IMR-90 (cell line): ENCODE data around the gene CDK14. TPM values are rescaled to one million over a fixed set of nuclear protein-coding genes. Genes with fewer than 3 reads are reported as not detected.

Source experiments
- ATAC-seq: fragments of 200-7000 bp; cut with Tn5 transposase; 2 replicates; pipeline ENCODE4 v1.9.1; 2020; ENCODE audit warnings: low read depth, mild to moderate bottlenecking, moderate library complexity
- BruUV-seq: library from RNA; stranded (reverse); fragments of 400-500 nt; replicated peaks from 2 replicates; lab custom pipeline; 2021; lab: Mats Ljungman, UMichigan
- CTCF ChIA-PET: fragments of 300-600 bp; formaldehyde crosslinking; extraction: SDS; loops from one replicate; lab custom pipeline; 2021; ENCODE audit warnings: antibody characterized with exemption; lab: Yijun Ruan, JAX
- POLR2A ChIA-PET: fragments of 300-600 bp; sonication (Branson Sonifier 250); formaldehyde crosslinking; loops from one replicate; lab custom pipeline; 2022; ENCODE audit warnings: antibody characterized with exemption; ENCODE audit not compliant: unreplicated experiment; lab: Charles Lee
- DNase-seq: peaks from one replicate; pipeline ENCODE4 v3.0.0; 2013
- H2AFZ ChIP-seq: replicated peaks from 2 replicates; pipeline ENCODE3; 2013; ENCODE audit warnings: low read length, mild to moderate bottlenecking; ENCODE audit not compliant: poor library complexity
- H2AK5ac ChIP-seq: 2 replicates; pipeline ENCODE4 v1.6.1; 2013; ENCODE audit warnings: low read depth, low read length, inconsistent platforms
- H2AK9ac ChIP-seq: replicated peaks from 2 replicates; pipeline ENCODE3; 2013; ENCODE audit warnings: mild to moderate bottlenecking, low read depth, low read length, moderate library complexity; ENCODE audit not compliant: poor library complexity
- H2BK120ac ChIP-seq: 2 replicates; pipeline ENCODE4 v1.6.1; 2013; ENCODE audit warnings: low read depth, low read length, inconsistent platforms
- H2BK15ac ChIP-seq: 3 replicates; pipeline ENCODE4 v1.6.1; 2013; ENCODE audit warnings: low read depth, low read length, inconsistent platforms
- H2BK20ac ChIP-seq: 2 replicates; pipeline ENCODE4 v1.6.1; 2013; ENCODE audit warnings: low read depth, mild to moderate bottlenecking, inconsistent platforms, low read length, moderate library complexity
- H2BK5ac ChIP-seq: 2 replicates; pipeline ENCODE4 v1.6.1; 2013; ENCODE audit warnings: mild to moderate bottlenecking, low read depth, low read length, inconsistent platforms; ENCODE audit not compliant: poor library complexity, severe bottlenecking
- H3K14ac ChIP-seq: replicated peaks from 2 replicates; pipeline ENCODE4 v1.6.1; 2013; ENCODE audit warnings: low read depth, low read length, inconsistent platforms
- H3K18ac ChIP-seq: 2 replicates; pipeline ENCODE4 v1.6.1; 2013; ENCODE audit warnings: low read depth, low read length, control low read depth
- H3K23ac ChIP-seq: 2 replicates; pipeline ENCODE4 v1.6.1; 2013; ENCODE audit warnings: low read depth, low read length, inconsistent platforms
- H3K27ac ChIP-seq: 2 replicates; pipeline ENCODE4 v1.5.1; 2013; ENCODE audit warnings: mild to moderate bottlenecking, control low read depth, low read length; ENCODE audit not compliant: insufficient read depth
- H3K27me3 ChIP-seq: 2 replicates; pipeline ENCODE4 v1.6.1; 2013; ENCODE audit warnings: low read length; ENCODE audit not compliant: control insufficient read depth, insufficient read depth
- H3K36me3 ChIP-seq: 2 replicates; pipeline ENCODE4 v1.6.1; 2013; ENCODE audit warnings: low read length, mixed read lengths; ENCODE audit not compliant: control insufficient read depth, insufficient read depth
- H3K4ac ChIP-seq: 2 replicates; pipeline ENCODE4 v1.6.1; 2013; ENCODE audit warnings: low read depth, low read length, inconsistent platforms
- H3K4me1 ChIP-seq: 2 replicates; pipeline ENCODE4 v1.6.1; 2013; ENCODE audit warnings: low read length, mixed read lengths; ENCODE audit not compliant: control insufficient read depth, insufficient read depth
- H3K4me2 ChIP-seq: 2 replicates; pipeline ENCODE4 v1.6.1; 2013; ENCODE audit warnings: low read depth, mild to moderate bottlenecking, control low read depth, low read length, moderate library complexity
- H3K4me3 ChIP-seq: 2 replicates; pipeline ENCODE4 v1.5.1; 2013; ENCODE audit warnings: low read depth, mild to moderate bottlenecking, control low read depth, low read length, moderate library complexity; ENCODE audit not compliant: insufficient read depth
- H3K56ac ChIP-seq: 2 replicates; pipeline ENCODE4 v1.6.1; 2013; ENCODE audit warnings: low read length, inconsistent platforms; ENCODE audit not compliant: insufficient read depth; ENCODE audit errors: extremely low read depth
- H3K79me1 ChIP-seq, 2 experiments: 2 replicates each; pipeline ENCODE4 v1.6.1; 2013; ENCODE audit warnings: low read length in 2 of 2, inconsistent platforms in 1 of 2, low read depth in 1 of 2
- H3K9ac ChIP-seq: 2 replicates; pipeline ENCODE4 v1.6.1; 2013; ENCODE audit warnings: low read depth, low read length, control low read depth
- H3K9me1 ChIP-seq: 2 replicates; pipeline ENCODE4 v1.6.1; 2013; ENCODE audit warnings: low read length, inconsistent platforms; ENCODE audit not compliant: insufficient read depth
- H3K9me3 ChIP-seq: 2 replicates; pipeline ENCODE4 v1.6.1; 2013; ENCODE audit warnings: low read length; ENCODE audit not compliant: control insufficient read depth, insufficient read depth
- H4K20me1 ChIP-seq: 2 replicates; pipeline ENCODE4 v1.6.1; 2013; ENCODE audit warnings: low read length, inconsistent platforms; ENCODE audit not compliant: insufficient read depth
- H4K5ac ChIP-seq: 2 replicates; pipeline ENCODE4 v1.6.1; 2013; ENCODE audit warnings: mild to moderate bottlenecking, low read depth, low read length, control low read depth
- H4K8ac ChIP-seq, 2 experiments: 2 replicates each; pipeline ENCODE4 v1.6.1; 2013; ENCODE audit warnings: low read depth in 2 of 2, low read length in 2 of 2, control low read depth in 1 of 2, inconsistent platforms in 1 of 2
- H4K91ac ChIP-seq: 2 replicates; pipeline ENCODE4 v1.6.1; 2013; ENCODE audit warnings: low read depth, low read length, inconsistent platforms; ENCODE audit not compliant: insufficient read depth
- BHLHE40 ChIP-seq: fragments of 150-350 bp; IDR thresholded peaks from 2 replicates; pipeline ENCODE4 v1.6.1; 2016; ENCODE audit warnings: mild to moderate bottlenecking, low read depth, low read length
- CEBPB ChIP-seq: IDR thresholded peaks from 2 replicates; pipeline ENCODE4 v1.6.1; 2012; ENCODE audit warnings: low read depth, low read length, improper control_type of control experiment
- CHD1 ChIP-seq: IDR thresholded peaks from 2 replicates; pipeline ENCODE4 v1.6.1; 2012; ENCODE audit warnings: low read depth, low read length, improper control_type of control experiment
- MAZ ChIP-seq: IDR thresholded peaks from 2 replicates; pipeline ENCODE4 v1.6.1; 2012; ENCODE audit warnings: low read depth, mild to moderate bottlenecking, low read length, improper control_type of control experiment, moderate library complexity, borderline replicate concordance
- RAD21 ChIP-seq: IDR thresholded peaks from 2 replicates; pipeline ENCODE4 v1.6.1; 2012; ENCODE audit warnings: low read length, improper control_type of control experiment
- RCOR1 ChIP-seq: IDR thresholded peaks from 2 replicates; pipeline ENCODE4 v1.6.1; 2012; ENCODE audit warnings: mild to moderate bottlenecking, low read length, improper control_type of control experiment; ENCODE audit not compliant: insufficient replicate concordance
- RFX5 ChIP-seq: IDR thresholded peaks from 2 replicates; pipeline ENCODE4 v1.8.0; 2012; ENCODE audit warnings: low read depth, mild to moderate bottlenecking, low read length, moderate library complexity
- WGBS, 2 experiments: methylation state at CpG; one replicate each; pipeline versions ENCODE4 v1.1.5 to v1.1.7; 2013; ENCODE audit warnings: missing lambda C conversion rate in 2 of 2; ENCODE audit not compliant: insufficient read length in 1 of 2; ENCODE audit errors: extremely low coverage in 2 of 2; 5-methylcytosine and 5-hydroxymethylcytosine counted together
- dilution Hi-C: fragments of 300-500 bp; cut with HindIII; formaldehyde crosslinking; loops from one replicate; pipeline ENCODE4 v1.14.3; 2018; ENCODE audit warnings: low sequenced_read_pairs; ENCODE audit not compliant: unreplicated experiment
- in situ Hi-C: fragments of 300-500 bp; cut with MboI; formaldehyde crosslinking; loops from 3 replicates; pipeline ENCODE4 v1.14.3; 2019; ENCODE audit warnings: low sequenced_read_pairs, inconsistent platforms, mixed read lengths
- intact Hi-C: fragments of 100-400 bp; cut with micrococcal nuclease; formaldehyde crosslinking; loops from 2 replicates; pipeline ENCODE4 v1.10.0; 2022
- polyA plus RNA-seq, 3 experiments: library from polyadenylated mRNA; depleted of rRNA; stranded (reverse); fragments of >200 nt; gene quantifications; 2 replicates each; pipeline ENCODE4 v1.2.3, GENCODE V29; 2012; ENCODE audit warnings: low replicate concordance in 1 of 3
- total RNA-seq: library from RNA; depleted of rRNA; stranded (reverse); fragments of >200 nt; gene quantifications from 2 replicates; pipeline ENCODE4 v1.2.3, GENCODE V29; 2012
- TF ChIP-seq, protein P1 (sequence below): fragments of 150-350 bp; IDR thresholded peaks from 2 replicates; pipeline ENCODE4 v1.6.1; 2017; ENCODE audit warnings: mild to moderate bottlenecking, antibody characterized with exemption, low read length, low read depth

The CDK14 gene
- total and polyA plus RNA-seq, 2 of the 4 experiments (the other 2 are of a cell fraction) = 10.1 to 29.6 TPM

- Histone ChIP-seq H3K14ac (0 out of 2 replicates have a peak overlapping the region, but pooled peaks have one; percentile 16), H2AFZ (no peak overlapping the region), H4K20me1 (no peaks in the 10 kb centered on the region), H3K79me1 (no peaks in the 10 kb centered on the region), H3K27ac (peak overlapping the region; percentile 86; the same call in 1 of the 2 replicates), H3K4me2 (peak overlapping the region; percentile 66), H3K4ac (peak overlapping the region; percentile 55; the same call in 1 of the 2 replicates), H2BK5ac (peak overlapping the region; percentile 25), H3K4me3 (no peak overlapping the region), H3K36me3 (no peaks in the 10 kb centered on the region), H3K9me1 (peaks cover 12% of the 10 kb centered on the region), H3K9me3 (no peaks in the 10 kb centered on the region), H2BK120ac (peak overlapping the region; percentile 58; the same call in 1 of the 2 replicates), H3K56ac (no peak overlapping the region), H3K23ac (peak overlapping the region; percentile 39; the same call in 1 of the 2 replicates), H4K5ac (peak overlapping the region; percentile 85), H2BK20ac (peak overlapping the region; percentile 48; the same call in 1 of the 2 replicates), H2AK5ac (peak overlapping the region; percentile 16; the same call in 1 of the 2 replicates), H3K18ac (peak overlapping the region; percentile 96), H4K91ac (0 out of 2 replicates have a peak overlapping the region, but pooled peaks have one; percentile 22), H4K8ac (peak overlapping the region in 1 of 2 experiments; percentile 16; a peak in 2 of 4 replicates), H3K9ac (no peak overlapping the region), H3K27me3 (no peaks in the 10 kb centered on the region), H3K4me1 (peaks cover 18% of the 10 kb centered on the region), H2BK15ac (peak overlapping the region; percentile 82; the same call in 1 of the 3 replicates), H2AK9ac (no peak overlapping the region)
- peak; percentile 51 for DNase-seq
- ChIA-PET CTCF (interaction anchor here (0.6 to 1.2 kb wide), 3 partner anchors 12 to 636 kb away, joined by 3 to 5 read pairs (median 4); no protein-coding TSS in a partner anchor), POLR2A (interaction anchor here (0.7 to 1.1 kb wide), 2 partner anchors 52 to 113 kb away, joined by 4 read pairs; no protein-coding TSS in a partner anchor)
- dilution Hi-C loops = no loop called here
- intact Hi-C loops = no loop called here
- TF ChIP-seq RAD21 (no peak), MAZ (no peak), CHD1 (no peak), RCOR1 (no peak), BHLHE40 (no peak), RFX5 (no peak), CEBPB (peak; percentile 97)
- TF ChIP-seq, protein P1, sequence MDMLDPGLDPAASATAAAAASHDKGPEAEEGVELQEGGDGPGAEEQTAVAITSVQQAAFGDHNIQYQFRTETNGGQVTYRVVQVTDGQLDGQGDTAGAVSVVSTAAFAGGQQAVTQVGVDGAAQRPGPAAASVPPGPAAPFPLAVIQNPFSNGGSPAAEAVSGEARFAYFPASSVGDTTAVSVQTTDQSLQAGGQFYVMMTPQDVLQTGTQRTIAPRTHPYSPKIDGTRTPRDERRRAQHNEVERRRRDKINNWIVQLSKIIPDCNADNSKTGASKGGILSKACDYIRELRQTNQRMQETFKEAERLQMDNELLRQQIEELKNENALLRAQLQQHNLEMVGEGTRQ = no peak
- no CpG with 5 or more reads among the region's 2 CpGs for WGBS, 2 experiments
- BruUV-seq = no TSS peak
- in situ Hi-C loops = no loop called here
- ATAC-seq = no peak; the same call in 1 of the 2 replicates
Measured at GRCh38 chr7:91240376-91240941, 644.3 kb downstream of the CDK14 start.
